ENCODE results near the gene PLEKHM3. TPM values are rescaled to one million over a fixed set of nuclear protein-coding genes. Genes with fewer than 3 reads are reported as not detected.

PLEKHM3 gene
- total and polyA plus RNA-seq, 2 experiments from 2014 or later, result 3.9 to 8.8 TPM

GRCh38 chr2:207787017-207787416 lies 238.3 kb downstream of the PLEKHM3 start:
- no peak overlapping the region for H3K4me2 ChIP-seq
- H3K27me3 ChIP-seq (ENCODE audit: insufficient read depth), result no peaks in the 10 kb centered on the region
- H3K27ac ChIP-seq (ENCODE audit: low read depth), result 0 out of 2 replicates have a peak overlapping the region, but pooled peaks have one; percentile 15
- no peak for TF ChIP-seq ZNF114 (CRISPR knock-in tag; IDR thresholded peaks at IDR 0.05)
- no peak for TF ChIP-seq CTCF (conservative IDR thresholded peaks at IDR 0.05; ENCODE audit: low read depth in 2 of 2)
- no peak for TF ChIP-seq STAT1 (IDR thresholded peaks at IDR 0.05; ENCODE audit: unreplicated experiment)
- TF ChIP-seq EZH2 (IDR thresholded peaks at IDR 0.05; ENCODE audit: low read depth, unreplicated experiment), result no peak
- no peak for TF ChIP-seq ZNF331 (CRISPR knock-in tag; IDR thresholded peaks at IDR 0.05; ENCODE audit: low read depth)
- no peak for TF ChIP-seq NANOG (IDR thresholded peaks at IDR 0.05; ENCODE audit: borderline replicate concordance)
- no peak for TF ChIP-seq CREB1 (CRISPR knock-in tag; IDR thresholded peaks at IDR 0.05; ENCODE audit: low read depth)
- TF ChIP-seq POLR2AphosphoS5 (IDR thresholded peaks at IDR 0.05; ENCODE audit: low read depth), result no peak
- no peak for TF ChIP-seq ETS1 (IDR thresholded peaks at IDR 0.05)
- TF ChIP-seq REST (IDR thresholded peaks at IDR 0.05; ENCODE audit: unreplicated experiment), result no peak
- no peak for TF ChIP-seq JUNB (IDR thresholded peaks at IDR 0.05; ENCODE audit: unreplicated experiment)
- TF ChIP-seq EZH2phosphoT487 (IDR thresholded peaks at IDR 0.05; ENCODE audit: unreplicated experiment), result no peak
- no peak for TF ChIP-seq ZNF462 (CRISPR knock-in tag; IDR thresholded peaks at IDR 0.05)
- H3K79me2 ChIP-seq (replicated peaks; ENCODE audit: insufficient read depth), result no peaks in the 10 kb centered on the region
- no peaks in the 10 kb centered on the region for H3K36me3 ChIP-seq (ENCODE audit: insufficient read depth)
- H4K20me1 ChIP-seq (replicated peaks; ENCODE audit: insufficient read depth), result no peaks in the 10 kb centered on the region
- no peak for ATAC-seq
- H3F3A ChIP-seq (replicated peaks; ENCODE audit: low read depth), result no peaks in the 10 kb centered on the region
- H3K4me3 Mint-ChIP-seq, result no peak overlapping the region
- no peaks in the 10 kb centered on the region for H3K9me3 Mint-ChIP-seq
- no peaks in the 10 kb centered on the region for H3K36me3 Mint-ChIP-seq (ENCODE audit: low read depth)
- DNase-seq (ENCODE audit: low spot score), result no peak
- H3K4me1 ChIP-seq (ENCODE audit: insufficient read depth), result 0 out of 2 replicates have a peak, but pooled peaks cover 8% of the 10 kb centered on the region
- peak overlapping the region; percentile 86; the same call in 1 of the 2 replicates for H2AFZ ChIP-seq
- H3K9me2 ChIP-seq (ENCODE audit: insufficient read depth), result no peaks in the 10 kb centered on the region
- H3K4me3 ChIP-seq, result no peak overlapping the region
- no peak overlapping the region for H3K27ac Mint-ChIP-seq
- H3K4me1 Mint-ChIP-seq, result peaks cover 8% of the 10 kb centered on the region
- peaks cover 6% of the 10 kb centered on the region for H3K27me3 Mint-ChIP-seq (ENCODE audit: insufficient read depth, low read depth, poor library complexity)

All from GM23338 (cell line).